ENCODE measurements around the gene FADD. TPM values are rescaled to one million over a fixed set of nuclear protein-coding genes. Genes with fewer than 3 reads are reported as not detected.

The FADD gene
- total and polyA plus RNA-seq, 2 experiments from 2014 or later, result 30.1 to 37.1 TPM

GRCh38 chr11:70174547-70175235, 28.4 kb upstream of the FADD start:
- Histone ChIP-seq H3K27ac (no peak overlapping the region), H3K4me1 (ENCODE audit: low read depth) (no peaks in the 10 kb centered on the region), H3K27me3 (no peaks in the 10 kb centered on the region), H3K4me3 (no peak overlapping the region), H3K36me3 (no peaks in the 10 kb centered on the region), H3K9me3 (ENCODE audit: low read depth) (no peaks in the 10 kb centered on the region)
- no peak for DNase-seq (ENCODE audit: low read depth in 1 of 2, low spot score in 1 of 2)
- TF ChIP-seq, protein P1, sequence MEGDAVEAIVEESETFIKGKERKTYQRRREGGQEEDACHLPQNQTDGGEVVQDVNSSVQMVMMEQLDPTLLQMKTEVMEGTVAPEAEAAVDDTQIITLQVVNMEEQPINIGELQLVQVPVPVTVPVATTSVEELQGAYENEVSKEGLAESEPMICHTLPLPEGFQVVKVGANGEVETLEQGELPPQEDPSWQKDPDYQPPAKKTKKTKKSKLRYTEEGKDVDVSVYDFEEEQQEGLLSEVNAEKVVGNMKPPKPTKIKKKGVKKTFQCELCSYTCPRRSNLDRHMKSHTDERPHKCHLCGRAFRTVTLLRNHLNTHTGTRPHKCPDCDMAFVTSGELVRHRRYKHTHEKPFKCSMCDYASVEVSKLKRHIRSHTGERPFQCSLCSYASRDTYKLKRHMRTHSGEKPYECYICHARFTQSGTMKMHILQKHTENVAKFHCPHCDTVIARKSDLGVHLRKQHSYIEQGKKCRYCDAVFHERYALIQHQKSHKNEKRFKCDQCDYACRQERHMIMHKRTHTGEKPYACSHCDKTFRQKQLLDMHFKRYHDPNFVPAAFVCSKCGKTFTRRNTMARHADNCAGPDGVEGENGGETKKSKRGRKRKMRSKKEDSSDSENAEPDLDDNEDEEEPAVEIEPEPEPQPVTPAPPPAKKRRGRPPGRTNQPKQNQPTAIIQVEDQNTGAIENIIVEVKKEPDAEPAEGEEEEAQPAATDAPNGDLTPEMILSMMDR (IDR thresholded peaks at IDR 0.05; ENCODE audit: low read depth, low read length), result no peak

DNA sequence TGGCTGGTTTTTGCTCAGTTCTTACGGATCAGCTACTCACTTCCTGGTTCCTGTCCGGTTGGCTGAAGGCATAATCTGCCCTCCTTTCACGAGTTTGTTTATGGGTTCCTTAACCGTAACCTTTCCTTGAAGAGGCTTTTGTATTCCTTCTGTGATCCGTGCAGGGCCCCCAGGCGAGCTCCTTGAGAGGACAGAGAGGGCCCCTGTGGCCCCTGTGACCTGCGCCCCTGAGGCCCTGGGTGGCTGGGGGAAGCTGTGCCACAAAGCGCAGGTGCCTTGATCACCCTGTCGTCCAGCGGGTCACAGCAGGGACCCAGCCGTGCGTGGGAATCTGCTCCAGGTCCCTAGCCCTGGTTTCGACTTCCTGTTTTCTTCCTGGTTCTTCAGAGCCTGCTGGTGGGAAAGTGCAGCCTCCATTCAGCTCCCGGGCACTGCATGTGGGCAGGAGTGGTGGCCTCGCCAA, 27.8 kb upstream of the FADD start:
- Histone ChIP-seq H3K4me1 (ENCODE audit: low read depth) (no peaks in the 10 kb centered on the region), H3K27me3 (no peaks in the 10 kb centered on the region), H3K27ac (no peak overlapping the region), H3K36me3 (no peaks in the 10 kb centered on the region), H3K9me3 (ENCODE audit: low read depth) (no peaks in the 10 kb centered on the region), H3K4me3 (no peak overlapping the region)
- DNase-seq (ENCODE audit: low read depth in 1 of 2, low spot score in 1 of 2), result no peak
- TF ChIP-seq, protein P1 (IDR thresholded peaks at IDR 0.05; ENCODE audit: low read depth, low read length), result no peak

GRCh38 chr11:70176940-70177689, 26.0 kb upstream of the FADD start:
- no peaks in the 10 kb centered on the region for H3K27me3 ChIP-seq
- H3K9me3 ChIP-seq (ENCODE audit: low read depth), result no peaks in the 10 kb centered on the region
- TF ChIP-seq, protein P1 (IDR thresholded peaks at IDR 0.05; ENCODE audit: low read depth, low read length), result peak; percentile 43
- H3K27ac ChIP-seq, result no peak overlapping the region
- DNase-seq (ENCODE audit: low read depth in 1 of 2, low spot score in 1 of 2), result peak in 1 of 2 donors; percentile 27
- H3K4me3 ChIP-seq, result no peak overlapping the region
- no peaks in the 10 kb centered on the region for H3K4me1 ChIP-seq (ENCODE audit: low read depth)
- no peaks in the 10 kb centered on the region for H3K36me3 ChIP-seq

DNA sequence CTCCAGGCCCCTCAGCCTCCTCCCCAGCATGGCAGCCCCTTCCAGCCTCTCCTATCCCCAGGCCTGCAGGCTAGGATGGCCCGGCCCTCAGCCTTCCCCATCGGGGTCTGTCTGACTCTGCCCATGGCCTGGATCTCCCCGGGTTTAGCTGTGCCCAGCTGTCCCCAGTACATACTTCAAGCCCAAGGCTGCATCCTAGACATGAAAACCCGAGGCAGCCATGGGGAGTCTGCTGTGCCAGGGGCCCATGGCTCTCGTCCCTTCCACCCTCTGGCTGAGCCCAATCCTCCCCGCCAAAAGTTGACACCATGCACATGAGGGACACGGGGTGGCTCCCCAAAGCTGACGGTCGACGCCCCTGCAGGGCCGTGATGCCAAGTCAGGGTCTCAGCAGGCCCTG, 22.2 kb upstream of the FADD start:
- TF ChIP-seq, protein P1 (IDR thresholded peaks at IDR 0.05; ENCODE audit: low read depth, low read length), result no peak
- no peaks in the 10 kb centered on the region for H3K36me3 ChIP-seq
- H3K4me3 ChIP-seq, result no peak overlapping the region
- H3K27ac ChIP-seq, result no peak overlapping the region
- H3K4me1 ChIP-seq (ENCODE audit: low read depth), result no peaks in the 10 kb centered on the region
- H3K27me3 ChIP-seq, result no peaks in the 10 kb centered on the region
- no peaks in the 10 kb centered on the region for H3K9me3 ChIP-seq (ENCODE audit: low read depth)
- no peak for DNase-seq (ENCODE audit: low read depth in 1 of 2, low spot score in 1 of 2)

- no peak overlapping the region for H3K4me3 ChIP-seq
- H3K4me1 ChIP-seq (ENCODE audit: low read depth), result no peaks in the 10 kb centered on the region
- no peak for DNase-seq (ENCODE audit: low read depth in 1 of 2, low spot score in 1 of 2)
- no peaks in the 10 kb centered on the region for H3K9me3 ChIP-seq (ENCODE audit: low read depth)
- TF ChIP-seq, protein P1 (IDR thresholded peaks at IDR 0.05; ENCODE audit: low read depth, low read length), result no peak
- no peaks in the 10 kb centered on the region for H3K36me3 ChIP-seq
- H3K27me3 ChIP-seq, result no peaks in the 10 kb centered on the region
- no peak overlapping the region for H3K27ac ChIP-seq
Measured at GRCh38 chr11:70182266-70182665, 20.8 kb upstream of the FADD start.

All from cardiac muscle cell (in vitro differentiated cells and primary cell).